GM12878 (cell line): ENCODE measurements around the gene TNFRSF6B.

Experiments
- POLR2AphosphoS5 ChIP-seq: IDR thresholded peaks from 2 replicates; pipeline ENCODE4 v1.6.1; 2011; ENCODE audit warnings: mild to moderate bottlenecking, low read length, inconsistent platforms
- RAD21 ChIP-seq: IDR thresholded peaks from 2 replicates; pipeline ENCODE4 v1.6.1; 2011; ENCODE audit warnings: mild to moderate bottlenecking, low read depth, low read length, moderate library complexity; ENCODE audit not compliant: insufficient read depth
- STAT3 ChIP-seq: IDR thresholded peaks from 2 replicates; pipeline ENCODE4 v1.6.1; 2011; ENCODE audit warnings: low read depth, low read length, improper control_type of control experiment
- TCF7 ChIP-seq: IDR thresholded peaks from 2 replicates; pipeline ENCODE4 v1.6.1; 2014; ENCODE audit warnings: antibody characterized with exemption, borderline replicate concordance
- YY1 ChIP-seq: IDR thresholded peaks from 2 replicates; pipeline ENCODE4 v1.6.1; 2011; ENCODE audit warnings: low read depth, mild to moderate bottlenecking, low read length
- ZNF274 ChIP-seq: IDR thresholded peaks from one replicate; pipeline ENCODE4 v1.8.0; 2011; ENCODE audit not compliant: insufficient read length, insufficient read depth

DNA sequence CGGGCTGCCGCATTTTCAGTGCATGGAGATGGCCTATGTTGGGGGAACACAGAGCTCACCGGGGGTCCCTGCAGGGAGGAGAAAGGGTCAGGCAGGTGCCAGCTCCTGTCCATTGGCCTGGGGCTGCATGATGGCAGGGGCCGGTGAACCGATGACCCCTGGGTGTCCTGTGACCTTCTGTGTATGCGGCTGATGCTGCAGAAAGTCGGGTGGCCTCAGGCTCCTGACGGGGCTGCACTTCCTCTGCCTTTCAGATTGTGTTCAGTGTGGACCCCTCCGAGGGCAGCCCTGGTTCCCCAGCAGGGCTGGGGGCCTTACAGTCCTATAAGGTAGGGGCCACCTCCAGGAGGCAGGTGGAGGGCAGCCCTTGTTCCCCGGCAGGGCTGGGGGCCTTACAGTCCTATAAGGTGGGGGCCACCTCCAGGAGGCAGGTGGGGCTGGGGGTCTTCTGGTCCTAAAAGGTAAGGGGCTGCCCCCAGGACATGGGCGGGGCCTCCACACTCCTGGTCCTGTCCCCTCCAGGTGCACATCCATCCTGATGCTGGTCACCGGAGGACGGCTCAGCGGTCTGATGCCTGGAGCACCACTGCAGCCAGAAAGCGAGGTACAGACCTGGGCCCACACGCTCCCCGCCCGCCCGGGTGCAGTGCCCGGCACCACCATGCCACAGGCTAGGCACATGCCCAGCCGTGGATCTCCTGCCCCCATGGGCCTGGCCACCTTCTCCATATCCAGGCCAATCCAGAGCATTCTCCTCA lies 11.0 kb upstream of the TNFRSF6B start:
- TF ChIP-seq YY1 = no peak
- TF ChIP-seq RAD21 = no peak
- TF ChIP-seq STAT3 = no peak
- TF ChIP-seq TCF7 = no peak
- no peak for TF ChIP-seq POLR2AphosphoS5
- TF ChIP-seq ZNF274 = no peak
